WTC11 (cell line): ENCODE results near the gene KNDC1. TPM values are rescaled to one million over a fixed set of nuclear protein-coding genes. Genes with fewer than 3 reads are reported as not detected.

Experiments used
- ATAC-seq: fragments of 200-7000 bp; cut with Tn5 transposase; 2 replicates; pipeline ENCODE4 v1.10.0; 2021; ENCODE audit warnings: mild to moderate bottlenecking, moderate library complexity
- CTCF ChIA-PET: fragments of 300-600 bp; sonication (Branson Sonifier 250); formaldehyde crosslinking; loops from one replicate; lab custom pipeline; 2021; ENCODE audit warnings: antibody characterized with exemption; lab: Charles Lee
- POLR2A ChIA-PET: fragments of 350-600 bp; sonication (Branson Sonifier 250); formaldehyde crosslinking; loops from one replicate; lab custom pipeline; 2021; ENCODE audit warnings: antibody characterized with exemption; lab: Charles Lee
- DNase-seq: peaks from one replicate; pipeline ENCODE4 v3.0.0; 2021; ENCODE audit warnings: low spot score
- H3K27ac Mint-ChIP-seq: 2 replicates; pipeline ENCODE4 v1.8.0; 2021; ENCODE audit warnings: mixed read lengths
- H3K27me3 Mint-ChIP-seq: 2 replicates; pipeline ENCODE4 v1.8.0; 2021; ENCODE audit warnings: low read depth, mild to moderate bottlenecking, moderate library complexity, mixed read lengths
- H3K36me3 Mint-ChIP-seq: 2 replicates; pipeline ENCODE4 v1.8.0; 2021; ENCODE audit warnings: mixed read lengths
- H3K4me1 Mint-ChIP-seq: 2 replicates; pipeline ENCODE4 v1.8.0; 2022; ENCODE audit warnings: mixed read lengths
- H3K4me3 Mint-ChIP-seq: 2 replicates; pipeline ENCODE4 v1.8.0; 2021; ENCODE audit warnings: mild to moderate bottlenecking, moderate library complexity, mixed read lengths
- H3K9me3 Mint-ChIP-seq: 2 replicates; pipeline ENCODE4 v1.8.0; 2021; ENCODE audit warnings: mixed read lengths
- E2F1 ChIP-seq: sonication (generic); formaldehyde crosslinking; IDR thresholded peaks from 2 replicates; pipeline ENCODE4 v1.8.0; 2022; ENCODE audit warnings: mild to moderate bottlenecking, missing genetic modification reagents
- MYBL2 ChIP-seq: sonication (generic); formaldehyde crosslinking; IDR thresholded peaks from 2 replicates; pipeline ENCODE4 v1.8.1; 2023; ENCODE audit warnings: mild to moderate bottlenecking, moderate library complexity, missing genetic modification reagents
- NFE2L1 ChIP-seq: sonication (generic); formaldehyde crosslinking; IDR thresholded peaks from 2 replicates; pipeline ENCODE4 v1.8.1; 2023; ENCODE audit warnings: missing genetic modification reagents
- NFYB ChIP-seq: sonication (generic); formaldehyde crosslinking; conservative IDR thresholded peaks from 2 replicates; pipeline ENCODE4 v1.8.0; 2022; ENCODE audit warnings: low read depth, missing genetic modification reagents
- OVOL2 ChIP-seq: fragments of 250-450 bp; sonication (Bioruptor Pico); IDR thresholded peaks from 2 replicates; pipeline ENCODE4 v1.9.0; 2021; ENCODE audit warnings: mild to moderate bottlenecking, borderline replicate concordance
- PRDM15 ChIP-seq: sonication (generic); formaldehyde crosslinking; IDR thresholded peaks from 2 replicates; pipeline ENCODE4 v1.8.0; 2022; ENCODE audit warnings: missing genetic modification reagents
- SMAD4 ChIP-seq: sonication (generic); formaldehyde crosslinking; IDR thresholded peaks from 2 replicates; pipeline ENCODE4 v1.8.0; 2022; ENCODE audit warnings: mild to moderate bottlenecking, missing genetic modification reagents
- SOX15 ChIP-seq: fragments of 250-450 bp; sonication (Bioruptor Pico); IDR thresholded peaks from 2 replicates; pipeline ENCODE4 v1.9.0; 2021; ENCODE audit warnings: mild to moderate bottlenecking
- STAT6 ChIP-seq: sonication (generic); formaldehyde crosslinking; conservative IDR thresholded peaks from 2 replicates; pipeline ENCODE4 v1.8.1; 2023; ENCODE audit warnings: mild to moderate bottlenecking, low read depth, missing genetic modification reagents, moderate library complexity
- TCF7 ChIP-seq: sonication (generic); formaldehyde crosslinking; IDR thresholded peaks from 2 replicates; pipeline ENCODE4 v1.8.0; 2022; ENCODE audit warnings: mild to moderate bottlenecking, low read depth, missing genetic modification reagents, moderate library complexity
- USF1 ChIP-seq: sonication (generic); formaldehyde crosslinking; IDR thresholded peaks from 2 replicates; pipeline ENCODE4 v1.8.0; 2022; ENCODE audit warnings: mild to moderate bottlenecking, missing genetic modification reagents
- USF2 ChIP-seq: sonication (generic); formaldehyde crosslinking; IDR thresholded peaks from 2 replicates; pipeline ENCODE4 v1.8.1; 2023; ENCODE audit warnings: mild to moderate bottlenecking, missing genetic modification reagents, moderate library complexity
- ZBTB21 ChIP-seq: sonication (generic); formaldehyde crosslinking; IDR thresholded peaks from 2 replicates; pipeline ENCODE4 v1.8.1; 2023; ENCODE audit warnings: mild to moderate bottlenecking, missing genetic modification reagents, borderline replicate concordance
- ZNF121 ChIP-seq: sonication (generic); formaldehyde crosslinking; IDR thresholded peaks from 2 replicates; pipeline ENCODE4 v1.8.0; 2023; ENCODE audit warnings: missing genetic modification reagents
- ZNF263 ChIP-seq: sonication (generic); formaldehyde crosslinking; IDR thresholded peaks from 2 replicates; pipeline ENCODE4 v1.8.1; 2022; ENCODE audit warnings: low read depth, mild to moderate bottlenecking, moderate library complexity, missing genetic modification reagents
- ZNF396 ChIP-seq: fragments of 250-450 bp; sonication (Bioruptor Pico); IDR thresholded peaks from 2 replicates; pipeline ENCODE4 v1.8.0; 2021; ENCODE audit warnings: mild to moderate bottlenecking, moderate library complexity, borderline replicate concordance
- ZNF416 ChIP-seq: fragments of 250-450 bp; sonication (Bioruptor Pico); IDR thresholded peaks from 2 replicates; pipeline ENCODE4 v1.9.0; 2021; ENCODE audit warnings: mild to moderate bottlenecking, inconsistent platforms
- ZNF423 ChIP-seq: fragments of 250-450 bp; sonication (Bioruptor Pico); IDR thresholded peaks from 2 replicates; pipeline ENCODE4 v2.1.2; 2022; ENCODE audit warnings: mild to moderate bottlenecking, moderate library complexity
- ZNF512 ChIP-seq: sonication (generic); formaldehyde crosslinking; IDR thresholded peaks from 2 replicates; pipeline ENCODE4 v1.8.1; 2022; ENCODE audit warnings: missing genetic modification reagents, borderline replicate concordance
- ZSCAN18 ChIP-seq: fragments of 250-450 bp; sonication (Bioruptor Pico); IDR thresholded peaks from 2 replicates; pipeline ENCODE4 v2.1.2; 2022; ENCODE audit warnings: mild to moderate bottlenecking, moderate library complexity
- total RNA-seq: library from RNA; stranded (reverse); gene quantifications from 3 replicates; pipeline ENCODE4 v1.2.3, GENCODE V29; 2021

KNDC1 gene
- total RNA-seq, 1 experiment from 2014 or later = 26.6 TPM

- CTCF ChIA-PET = interaction anchor here (1.1 kb wide), 1 partner anchor 22 kb away, joined by 3 read pairs; no protein-coding TSS in a partner anchor
- TF ChIP-seq ZNF512 (no peak), OVOL2 (CRISPR knock-in tag) (no peak), ZBTB21 (CRISPR knock-in tag) (no peak), TCF7 (CRISPR knock-in tag) (no peak), MYBL2 (CRISPR knock-in tag) (no peak), ZSCAN18 (CRISPR knock-in tag) (no peak), SMAD4 (CRISPR knock-in tag) (no peak), USF2 (CRISPR knock-in tag) (no peak), NFYB (CRISPR knock-in tag) (no peak), SOX15 (CRISPR knock-in tag) (no peak), E2F1 (CRISPR knock-in tag) (no peak), ZNF396 (no peak), NFE2L1 (no peak), USF1 (CRISPR knock-in tag) (no peak), ZNF263 (CRISPR knock-in tag) (no peak)
These were observed 64.8 kb downstream of the KNDC1 start for GRCh38 chr10:133224756-133225372.

GRCh38 chr10:133225707-133226191 lies 65.7 kb downstream of the KNDC1 start:
- ATAC-seq (no peak), DNase-seq (no peak)
- Mint-ChIP-seq H3K4me3 (no peak overlapping the region), H3K36me3 (peaks cover 2% of the 10 kb centered on the region; the same call in 1 of the 2 replicates), H3K9me3 (no peaks in the 10 kb centered on the region), H3K4me1 (peaks cover 34% of the 10 kb centered on the region), H3K27me3 (peaks cover 18% of the 10 kb centered on the region), H3K27ac (peak overlapping the region; percentile 91)
- no peak for TF ChIP-seq STAT6 (CRISPR knock-in tag)
- TF ChIP-seq ZNF416 (CRISPR knock-in tag) = no peak
- TF ChIP-seq PRDM15 (CRISPR knock-in tag) = no peak
- no peak for TF ChIP-seq ZNF423
- no peak for TF ChIP-seq ZNF121 (CRISPR knock-in tag)
- ChIA-PET CTCF (interaction anchor here (1.2 kb wide), 1 partner anchor 117 kb away, joined by 3 read pairs; no protein-coding TSS in a partner anchor), POLR2A (no interaction called here)

More at GRCh38 chr10:133224756-133225372, 64.8 kb downstream of the KNDC1 start:
- ATAC-seq (no peak), DNase-seq (no peak)
- Mint-ChIP-seq H3K27me3 (peaks cover 18% of the 10 kb centered on the region), H3K9me3 (no peaks in the 10 kb centered on the region), H3K4me1 (peaks cover 34% of the 10 kb centered on the region), H3K27ac (peak overlapping the region; percentile 68), H3K4me3 (no peak overlapping the region), H3K36me3 (peaks cover 2% of the 10 kb centered on the region; the same call in 1 of the 2 replicates)
- POLR2A ChIA-PET = no interaction called here
